ENCODE results near the gene CES1.
"Not testable (repeated sequence)": the region's sequence is repeated elsewhere in the genome, so short reads cannot be mapped to it uniquely, and the experiment has no call there.

DNA sequence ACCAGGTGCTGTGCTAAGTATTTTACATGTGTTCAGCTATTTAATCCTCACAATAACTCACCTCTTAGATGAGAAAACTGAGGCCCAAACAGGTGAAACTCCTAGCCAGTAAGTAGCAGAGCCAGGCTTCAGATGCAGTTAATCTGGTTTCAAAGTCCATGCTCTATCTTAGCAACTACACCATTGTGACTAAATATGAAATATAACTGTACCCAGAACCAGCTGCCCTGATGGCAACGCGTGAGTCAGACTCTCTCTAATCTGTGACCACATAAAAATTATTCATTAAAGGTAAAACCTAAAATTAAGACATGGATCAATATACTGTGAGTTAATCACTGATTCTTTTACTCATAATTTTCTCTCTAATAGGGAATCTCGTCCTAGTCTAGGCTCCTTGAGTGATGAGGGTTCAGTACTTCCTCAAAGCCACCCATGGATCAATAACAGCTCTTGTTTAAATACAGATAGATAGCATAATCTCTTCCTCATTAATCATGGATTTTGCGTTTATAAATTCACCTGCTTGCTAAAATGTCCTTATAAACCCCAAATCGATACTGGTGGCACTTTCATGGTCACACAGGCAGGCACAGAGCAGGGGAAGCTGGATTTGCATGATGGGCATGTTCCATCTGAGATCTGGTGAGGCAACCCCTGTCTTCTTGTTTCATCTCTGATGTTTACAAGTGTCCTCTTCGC lies 50.7 kb downstream of the CES1 start:
- TF ChIP-seq, protein P1, sequence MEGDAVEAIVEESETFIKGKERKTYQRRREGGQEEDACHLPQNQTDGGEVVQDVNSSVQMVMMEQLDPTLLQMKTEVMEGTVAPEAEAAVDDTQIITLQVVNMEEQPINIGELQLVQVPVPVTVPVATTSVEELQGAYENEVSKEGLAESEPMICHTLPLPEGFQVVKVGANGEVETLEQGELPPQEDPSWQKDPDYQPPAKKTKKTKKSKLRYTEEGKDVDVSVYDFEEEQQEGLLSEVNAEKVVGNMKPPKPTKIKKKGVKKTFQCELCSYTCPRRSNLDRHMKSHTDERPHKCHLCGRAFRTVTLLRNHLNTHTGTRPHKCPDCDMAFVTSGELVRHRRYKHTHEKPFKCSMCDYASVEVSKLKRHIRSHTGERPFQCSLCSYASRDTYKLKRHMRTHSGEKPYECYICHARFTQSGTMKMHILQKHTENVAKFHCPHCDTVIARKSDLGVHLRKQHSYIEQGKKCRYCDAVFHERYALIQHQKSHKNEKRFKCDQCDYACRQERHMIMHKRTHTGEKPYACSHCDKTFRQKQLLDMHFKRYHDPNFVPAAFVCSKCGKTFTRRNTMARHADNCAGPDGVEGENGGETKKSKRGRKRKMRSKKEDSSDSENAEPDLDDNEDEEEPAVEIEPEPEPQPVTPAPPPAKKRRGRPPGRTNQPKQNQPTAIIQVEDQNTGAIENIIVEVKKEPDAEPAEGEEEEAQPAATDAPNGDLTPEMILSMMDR (IDR thresholded peaks at IDR 0.05) = not testable (repeated sequence)
- not testable (repeated sequence) for TF ChIP-seq POLR2A, POLR2AphosphoS5 (IDR thresholded peaks at IDR 0.05)

Data from transverse colon (tissue), 4 donors.